Endothelial cell of umbilical vein (primary cell): ENCODE measurements around the gene IGFBPL1. TPM values are rescaled to one million over a fixed set of nuclear protein-coding genes. Genes with fewer than 3 reads are reported as not detected.
"Not testable (repeated sequence)": the region's sequence is repeated elsewhere in the genome, so short reads cannot be mapped to it uniquely, and the experiment has no call there.

Experiments
- Bru-seq: library from RNA; stranded (reverse); fragments of 400-500 nt; gene quantifications from one replicate; lab custom pipeline; 2021; lab: Mats Ljungman, UMichigan
- BruChase-seq, 2 experiments: library from RNA; stranded (reverse); fragments of 400-500 nt; gene quantifications; one replicate each; lab custom pipeline; 2021; lab: Mats Ljungman, UMichigan
- BruUV-seq: library from RNA; stranded (reverse); fragments of 400-500 nt; replicated peaks from 2 replicates; lab custom pipeline; 2021; lab: Mats Ljungman, UMichigan
- CTCF ChIA-PET: fragments of 300-600, 350-600 bp; sonication (Branson Sonifier 250); formaldehyde crosslinking; loops from one replicate; lab custom pipeline; 2021; ENCODE audit warnings: antibody characterized with exemption, inconsistent platforms; lab: Charles Lee
- POLR2A ChIA-PET: fragments of 300-600, 350-600 bp; sonication (Branson Sonifier 250); formaldehyde crosslinking; loops from one replicate; lab custom pipeline; 2021; ENCODE audit warnings: antibody characterized with exemption, inconsistent platforms; lab: Charles Lee
- DNase-seq: peaks from one replicate; pipeline ENCODE4 v3.0.0-alpha.2; 2011; ENCODE audit warnings: low read depth, low spot score
- FAIRE-seq: peaks from 2 replicates; lab custom pipeline; 2011; peaks lifted over from hg19 to GRCh38; lab: Jason Lieb, UNC
- H2AFZ ChIP-seq: 2 replicates; pipeline ENCODE4 v1.6.0; 2012; ENCODE audit warnings: low read depth, low read length, control low read depth, inconsistent platforms
- H3K27ac ChIP-seq: 2 replicates; pipeline ENCODE4 v1.5.1; 2011; ENCODE audit warnings: low read depth, mild to moderate bottlenecking, control low read depth, low read length, moderate library complexity; ENCODE audit not compliant: insufficient read depth
- H3K27me3 ChIP-seq, 2 experiments: 2 replicates each; pipeline versions ENCODE4 v1.6.0 to v1.6.1; 2011; ENCODE audit warnings: low read length in 2 of 2, mixed read lengths in 1 of 2; ENCODE audit not compliant: control insufficient read depth in 2 of 2, insufficient read depth in 2 of 2
- H3K36me3 ChIP-seq, 2 experiments: 2 replicates in 1 of 2; 3 replicates in 1 of 2; pipeline ENCODE4 v1.5.1; 2011; ENCODE audit warnings: low read length in 2 of 2, mild to moderate bottlenecking in 1 of 2, moderate library complexity in 1 of 2; ENCODE audit not compliant: control insufficient read depth in 2 of 2, insufficient read depth in 2 of 2; ENCODE audit errors: extremely low read depth in 1 of 2
- H3K4me1 ChIP-seq: 3 replicates; pipeline ENCODE4 v1.5.1; 2011; ENCODE audit warnings: mild to moderate bottlenecking, low read length; ENCODE audit not compliant: control insufficient read depth, insufficient read depth; ENCODE audit errors: extremely low read depth
- H3K4me2 ChIP-seq: 2 replicates; pipeline ENCODE4 v1.6.1; 2011; ENCODE audit warnings: low read length, control low read depth, mixed read lengths; ENCODE audit not compliant: insufficient read depth
- H3K4me3 ChIP-seq, 3 experiments: fragments of 200-600 bp in 1 of 3; sonication (generic), shearing (Covaris generic) in 1 of 3; replicated peaks in 1 of 3; 2 replicates each; pipeline ENCODE4 v1.5.1; 2011 to 2016; ENCODE audit warnings: control low read depth in 3 of 3, low read length in 3 of 3, mild to moderate bottlenecking in 2 of 3, inconsistent platforms in 1 of 3, low read depth in 1 of 3, moderate library complexity in 1 of 3; ENCODE audit not compliant: insufficient read depth in 1 of 3
- H3K79me2 ChIP-seq: 2 replicates; pipeline ENCODE4 v1.6.0; 2012; ENCODE audit warnings: low read length, inconsistent platforms; ENCODE audit not compliant: control insufficient read depth, insufficient read depth
- H3K9ac ChIP-seq: replicated peaks from 2 replicates; pipeline ENCODE3; 2011; ENCODE audit warnings: low read length, control low read depth; ENCODE audit not compliant: insufficient read depth; ENCODE audit errors: extremely low read depth
- H3K9me1 ChIP-seq: replicated peaks from 3 replicates; pipeline ENCODE4 v1.6.0; 2011; ENCODE audit warnings: mild to moderate bottlenecking, low read length; ENCODE audit not compliant: control insufficient read depth, insufficient read depth; ENCODE audit errors: extremely low read depth
- H3K9me3 ChIP-seq: replicated peaks from 2 replicates; pipeline ENCODE4 v1.5.1; 2012; ENCODE audit warnings: low read length, inconsistent platforms; ENCODE audit not compliant: control insufficient read depth, insufficient read depth
- H4K20me1 ChIP-seq: replicated peaks from 2 replicates; pipeline ENCODE3; 2011; ENCODE audit warnings: mild to moderate bottlenecking, low read length; ENCODE audit not compliant: control insufficient read depth, insufficient read depth; ENCODE audit errors: extremely low read depth
- EZH2 ChIP-seq: IDR thresholded peaks from 2 replicates; pipeline ENCODE4 v1.6.1; 2012; ENCODE audit warnings: borderline replicate concordance, low read depth, mild to moderate bottlenecking, moderate library complexity, low read length, inconsistent platforms; ENCODE audit not compliant: severe bottlenecking
- FOS ChIP-seq: IDR thresholded peaks from 2 replicates; pipeline ENCODE4 v1.6.1; 2011; ENCODE audit warnings: mild to moderate bottlenecking, low read length, moderate library complexity, borderline replicate concordance; ENCODE audit not compliant: insufficient read depth
- GATA2 ChIP-seq: IDR thresholded peaks from 2 replicates; pipeline ENCODE4 v1.7.0; 2011; ENCODE audit warnings: low read depth, mild to moderate bottlenecking, moderate library complexity, mixed read lengths, low read length; ENCODE audit not compliant: insufficient read length, insufficient read depth
- JUN ChIP-seq: IDR thresholded peaks from 2 replicates; pipeline ENCODE4 v1.6.1; 2011; ENCODE audit warnings: borderline replicate concordance, low read depth; ENCODE audit not compliant: insufficient read length, insufficient read depth
- MYC ChIP-seq: IDR thresholded peaks from one replicate; pipeline ENCODE4 v1.6.1; 2011; ENCODE audit warnings: mild to moderate bottlenecking, low read depth, low read length
- POLR2A ChIP-seq: IDR thresholded peaks from 2 replicates; pipeline ENCODE4 v1.6.1; 2012; ENCODE audit warnings: low read depth, mild to moderate bottlenecking, control low read depth, low read length
- POLR2AphosphoS5 ChIP-seq: IDR thresholded peaks from 2 replicates; pipeline ENCODE4 v1.6.1; 2012; ENCODE audit warnings: low read depth, mild to moderate bottlenecking, control low read depth, low read length, moderate library complexity; ENCODE audit not compliant: insufficient read depth
- dilution Hi-C: fragments of 300-500 bp; cut with MboI; formaldehyde crosslinking; loops from one replicate; pipeline ENCODE4 v1.15.0; 2019; ENCODE audit warnings: low sequenced_read_pairs; ENCODE audit not compliant: extremely low pct_ligation_motif_present
- intact Hi-C: fragments of 100-400 bp; cut with micrococcal nuclease; formaldehyde crosslinking; loops from one replicate; pipeline ENCODE4 v1.10.0; 2022
- long read RNA-seq: library from polyadenylated mRNA; stranded (forward); transcript quantifications from one replicate; pipeline ENCODE4 v2.0.0, GENCODE V29; 2021
- polyA minus RNA-seq, 3 experiments: library from RNA; depleted of rRNA, polyadenylated mRNA; stranded (reverse); fragments of >200 nt; gene quantifications; 1 replicate in 1 of 3; 2 replicates in 2 of 3; pipeline ENCODE4 v1.2.3, GENCODE V29; 2011
- polyA plus RNA-seq, 4 experiments: library from polyadenylated mRNA; depleted of rRNA in 3 of 4; stranded (reverse) in 3 of 4; unstranded in 1 of 4; fragments of >200 nt; gene quantifications; 2 replicates each; pipeline versions ENCODE4 v1.2.1 to v1.2.3, GENCODE V29; 2011 to 2012; ENCODE audit warnings: missing spikeins in 1 of 4
- total RNA-seq: library from RNA; stranded (reverse); gene quantifications from 2 replicates; pipeline ENCODE4 v1.2.3, GENCODE V29; 2021
- TF ChIP-seq, protein P1 (sequence below): IDR thresholded peaks from 2 replicates; pipeline ENCODE4 v1.6.1; 2011; ENCODE audit not compliant: insufficient read depth, insufficient read length
- TF ChIP-seq, protein P2 (sequence below), 2 donors: IDR thresholded peaks; 1 replicate in 1 of 2; 2 replicates in 1 of 2; pipeline ENCODE4 v1.5.1; 2011; ENCODE audit warnings: low read length in 2 of 2, mild to moderate bottlenecking in 2 of 2, moderate library complexity in 2 of 2, control low read depth in 1 of 2, inconsistent platforms in 1 of 2, low read depth in 1 of 2; ENCODE audit not compliant: insufficient read depth in 1 of 2; ENCODE audit errors: extremely low read depth in 1 of 2

IGFBPL1 gene, protein sequence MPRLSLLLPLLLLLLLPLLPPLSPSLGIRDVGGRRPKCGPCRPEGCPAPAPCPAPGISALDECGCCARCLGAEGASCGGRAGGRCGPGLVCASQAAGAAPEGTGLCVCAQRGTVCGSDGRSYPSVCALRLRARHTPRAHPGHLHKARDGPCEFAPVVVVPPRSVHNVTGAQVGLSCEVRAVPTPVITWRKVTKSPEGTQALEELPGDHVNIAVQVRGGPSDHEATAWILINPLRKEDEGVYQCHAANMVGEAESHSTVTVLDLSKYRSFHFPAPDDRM
- total RNA-seq, result not detected in 2 replicates
- 0.16 TPM in 1 of 2 replicates, not detected in the other for polyA plus RNA-seq
- 0.16 and 0.31 TPM in 2 replicates for polyA plus RNA-seq (2011; cell fraction: cytosol; rRNA removed)
- 0.17 and 0.20 TPM in 2 replicates for polyA plus RNA-seq (2011; cell fraction: nucleus; rRNA removed)
- 0.16 TPM in 1 of 2 replicates, not detected in the other for polyA plus RNA-seq (2012)
- 0.36 TPM in 1 of 2 replicates, not detected in the other for polyA minus RNA-seq
- not detected for polyA minus RNA-seq (2011; cell fraction: cytosol; rRNA and poly(A)+ RNA removed)
- not detected in 2 replicates for polyA minus RNA-seq (2011; cell fraction: nucleus; rRNA and poly(A)+ RNA removed)
- Bru-seq, nascent RNA, result not detected
- BruChase-seq, experiment 1, labeled RNA remaining after a 6-hour chase, result percentile 12 among the genes with signal in this experiment
- BruChase-seq, experiment 2, labeled RNA remaining after a 2-hour chase, result percentile 6 among the genes with signal in this experiment
- long read RNA-seq, result 0 reads

DNA sequence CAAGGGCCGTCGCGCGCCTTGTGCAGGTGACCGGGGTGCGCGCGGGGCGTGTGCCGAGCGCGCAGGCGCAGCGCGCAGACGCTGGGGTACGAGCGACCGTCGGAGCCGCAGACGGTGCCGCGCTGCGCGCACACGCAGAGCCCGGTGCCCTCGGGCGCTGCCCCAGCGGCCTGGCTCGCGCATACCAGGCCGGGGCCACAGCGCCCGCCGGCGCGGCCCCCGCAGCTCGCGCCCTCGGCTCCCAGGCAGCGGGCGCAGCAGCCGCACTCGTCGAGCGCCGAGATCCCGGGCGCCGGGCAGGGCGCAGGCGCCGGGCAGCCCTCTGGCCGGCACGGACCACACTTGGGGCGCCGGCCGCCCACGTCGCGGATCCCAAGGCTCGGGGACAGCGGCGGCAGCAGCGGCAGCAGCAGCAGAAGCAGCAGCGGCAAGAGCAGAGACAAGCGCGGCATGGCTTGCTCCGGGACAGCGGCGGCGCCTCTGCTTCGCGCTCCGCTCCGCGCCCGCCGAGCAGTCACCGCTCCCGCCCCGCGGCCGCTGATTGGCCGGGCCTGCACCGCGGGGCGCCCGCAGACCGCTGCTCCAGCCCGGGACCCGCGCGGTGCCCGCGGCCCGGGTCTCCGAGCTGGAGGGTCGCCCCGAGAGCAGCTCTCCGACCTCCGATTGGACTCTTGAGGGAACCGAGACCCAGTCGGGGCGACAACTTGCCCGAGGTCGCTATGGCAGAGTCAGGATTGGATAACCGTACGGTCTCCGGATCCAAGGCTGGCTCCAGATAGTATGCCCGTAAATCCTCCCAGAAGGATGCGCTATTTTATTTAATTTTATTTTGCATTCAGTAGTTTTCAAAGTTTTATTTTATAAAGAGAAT, at the start of gene IGFBPL1:
Gene IGFBPL1 (minus strand): TSS at position 482 of the 871 bp plus-strand sequence. CDS start 30 bp downstream, at position 452.
- H3K9me3 ChIP-seq, result no peaks in the 10 kb centered on the region
- H3K27ac ChIP-seq, result no peak within 1 kb of the TSS
- FAIRE-seq (no peak), DNase-seq (peak; percentile 29)
- CTCF ChIA-PET, result interaction anchor here (1.8 kb wide), 1 partner anchor 9 kb away, joined by 6 read pairs; no protein-coding TSS in a partner anchor
- no peaks in the 10 kb centered on the region for H3K79me2 ChIP-seq
- BruUV-seq, result no TSS peak
- peak within 1 kb of the TSS; percentile 57 for H2AFZ ChIP-seq
- intact Hi-C loops, result no loop called here
- no peaks in the 10 kb centered on the region for H3K36me3 ChIP-seq
- H4K20me1 ChIP-seq, result no peaks in the 10 kb centered on the region
- H3K4me3 ChIP-seq, result peak within 1 kb of the TSS in 1 of 3 experiments; percentile 31
- H3K27me3 ChIP-seq, result peaks cover 45 to 46% of the 10 kb centered on the region in 2 experiments
- POLR2A ChIA-PET, result no interaction called here
- no peak within 1 kb of the TSS for H3K9ac ChIP-seq
- H3K9me1 ChIP-seq, result no peaks in the 10 kb centered on the region
- H3K4me2 ChIP-seq, result peak within 1 kb of the TSS; percentile 51
- no peak for TF ChIP-seq EZH2
- no peak for TF ChIP-seq GATA2
- TF ChIP-seq MYC, result no peak
- TF ChIP-seq FOS, result no peak
- no peak for TF ChIP-seq POLR2AphosphoS5
- TF ChIP-seq, protein P1, sequence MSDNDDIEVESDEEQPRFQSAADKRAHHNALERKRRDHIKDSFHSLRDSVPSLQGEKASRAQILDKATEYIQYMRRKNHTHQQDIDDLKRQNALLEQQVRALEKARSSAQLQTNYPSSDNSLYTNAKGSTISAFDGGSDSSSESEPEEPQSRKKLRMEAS, result no peak
- no peak for TF ChIP-seq POLR2A
- TF ChIP-seq, protein P2, sequence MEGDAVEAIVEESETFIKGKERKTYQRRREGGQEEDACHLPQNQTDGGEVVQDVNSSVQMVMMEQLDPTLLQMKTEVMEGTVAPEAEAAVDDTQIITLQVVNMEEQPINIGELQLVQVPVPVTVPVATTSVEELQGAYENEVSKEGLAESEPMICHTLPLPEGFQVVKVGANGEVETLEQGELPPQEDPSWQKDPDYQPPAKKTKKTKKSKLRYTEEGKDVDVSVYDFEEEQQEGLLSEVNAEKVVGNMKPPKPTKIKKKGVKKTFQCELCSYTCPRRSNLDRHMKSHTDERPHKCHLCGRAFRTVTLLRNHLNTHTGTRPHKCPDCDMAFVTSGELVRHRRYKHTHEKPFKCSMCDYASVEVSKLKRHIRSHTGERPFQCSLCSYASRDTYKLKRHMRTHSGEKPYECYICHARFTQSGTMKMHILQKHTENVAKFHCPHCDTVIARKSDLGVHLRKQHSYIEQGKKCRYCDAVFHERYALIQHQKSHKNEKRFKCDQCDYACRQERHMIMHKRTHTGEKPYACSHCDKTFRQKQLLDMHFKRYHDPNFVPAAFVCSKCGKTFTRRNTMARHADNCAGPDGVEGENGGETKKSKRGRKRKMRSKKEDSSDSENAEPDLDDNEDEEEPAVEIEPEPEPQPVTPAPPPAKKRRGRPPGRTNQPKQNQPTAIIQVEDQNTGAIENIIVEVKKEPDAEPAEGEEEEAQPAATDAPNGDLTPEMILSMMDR (IDR thresholded peaks at IDR 0.05; ENCODE audit: extremely low read depth in 1 of 2, insufficient read depth in 1 of 2, low read depth in 1 of 2, low read length in 2 of 2), result no peak
- TF ChIP-seq JUN, result no peak
- dilution Hi-C loops, result no loop called here
- peaks cover 3% of the 10 kb centered on the region for H3K4me1 ChIP-seq

DNA sequence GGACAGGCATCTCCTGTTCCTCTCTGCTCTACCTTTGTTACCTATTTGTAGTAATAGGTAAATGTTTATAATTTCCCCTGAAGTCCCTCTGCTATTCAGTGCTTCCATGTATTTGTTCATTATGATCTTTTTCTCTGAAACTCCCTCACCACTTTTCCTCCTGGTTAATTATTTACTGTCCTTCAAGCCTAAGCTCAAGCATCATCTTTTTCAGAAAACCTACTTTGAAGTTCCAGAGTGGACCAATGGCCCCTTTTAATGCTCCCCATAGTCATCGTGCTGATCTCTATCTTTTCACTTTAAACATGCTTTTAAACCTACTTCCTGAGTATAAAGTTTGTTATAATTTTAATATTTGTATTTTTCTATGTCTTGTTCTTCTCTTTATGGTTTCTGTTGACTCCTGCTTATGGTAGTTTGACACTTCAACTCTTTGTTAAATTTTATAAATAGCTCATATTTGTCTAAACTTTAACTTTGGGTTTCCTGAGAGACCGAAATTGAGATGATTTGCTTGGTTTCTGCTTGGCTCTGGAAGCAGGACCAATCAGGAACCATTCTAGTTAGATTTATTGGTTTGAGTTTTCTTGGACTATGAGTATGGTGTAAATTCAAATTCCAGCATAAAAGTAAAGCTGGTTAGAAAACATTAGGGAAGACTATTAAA, 48.5 kb upstream of the IGFBPL1 start:
- H3K27ac ChIP-seq, H3K9ac ChIP-seq, H3K36me3 ChIP-seq, DNase-seq, H3K4me3 ChIP-seq, H3K9me3 ChIP-seq, BruUV-seq, FAIRE-seq, H3K4me1 ChIP-seq, CTCF ChIA-PET, dilution Hi-C loops, intact Hi-C loops, POLR2A ChIA-PET, H4K20me1 ChIP-seq, H3K9me1 ChIP-seq, H3K4me2 ChIP-seq, H3K27me3 ChIP-seq, H3K79me2 ChIP-seq, H2AFZ ChIP-seq: not testable (repeated sequence)
